ENCODE measurements around the gene TMEM150A.

- TF ChIP-seq EZH2 (IDR thresholded peaks at IDR 0.05; ENCODE audit: borderline replicate concordance, low read length) (no peak), CTCF (IDR thresholded peaks at IDR 0.05; ENCODE audit: low read length) (no peak)
These were observed 52.7 kb downstream of the TMEM150A start for GRCh38 chr2:85549826-85550225.

Measured in OCI-LY1 (cell line).